ENCODE data around the gene MEGF8.

- TF ChIP-seq CTCF (conservative IDR thresholded peaks at IDR 0.05; ENCODE audit: low read depth, low read length) (no peak), EZH2phosphoT487 (IDR thresholded peaks at IDR 0.05; ENCODE audit: borderline replicate concordance, low read length) (no peak), EZH2 (IDR thresholded peaks at IDR 0.05; ENCODE audit: low read length, unreplicated experiment) (no peak)
Observed at GRCh38 chr19:42332059-42332458, 6.6 kb downstream of the MEGF8 start.
